Activated CD4-positive, alpha-beta T cell treated with anti-CD3 and anti-CD28 coated beads for 36 hours (primary cell): ENCODE measurements around the gene MKLN1. TPM values are rescaled to one million over a fixed set of nuclear protein-coding genes. Genes with fewer than 3 reads are reported as not detected.

Source experiments
- ATAC-seq: fragments of 200-7000 bp; cut with Tn5 transposase; one replicate; pipeline ENCODE4 v1.10.0; 2021; ENCODE audit warnings: mild to moderate bottlenecking, moderate library complexity
- CTCF ChIA-PET: fragments of 350-600 bp; sonication (Branson Sonifier 250); formaldehyde crosslinking; loops from one replicate; lab custom pipeline; 2021; ENCODE audit warnings: antibody characterized with exemption; lab: Charles Lee
- POLR2A ChIA-PET: fragments of 350-600 bp; sonication (Branson Sonifier 250); formaldehyde crosslinking; loops from one replicate; lab custom pipeline; 2021; ENCODE audit warnings: antibody characterized with exemption, inconsistent platforms; lab: Charles Lee
- DNase-seq: peaks from one replicate; pipeline ENCODE4 v3.0.0-alpha.2; 2020
- H3K27ac Mint-ChIP-seq: one replicate; pipeline ENCODE4 v1.8.0; 2021; ENCODE audit warnings: mixed read lengths
- H3K27me3 Mint-ChIP-seq: one replicate; pipeline ENCODE4 v1.8.0; 2021; ENCODE audit warnings: mixed read lengths
- H3K36me3 Mint-ChIP-seq: one replicate; pipeline ENCODE4 v1.8.0; 2021; ENCODE audit warnings: low read depth, mixed read lengths
- H3K4me1 Mint-ChIP-seq: one replicate; pipeline ENCODE4 v1.8.0; 2021; ENCODE audit warnings: mixed read lengths
- H3K4me3 Mint-ChIP-seq: one replicate; pipeline ENCODE4 v1.8.0; 2021; ENCODE audit warnings: mild to moderate bottlenecking, moderate library complexity, mixed read lengths
- H3K9me3 Mint-ChIP-seq: one replicate; pipeline ENCODE4 v1.8.0; 2021; ENCODE audit warnings: low read depth, mixed read lengths
- intact Hi-C, 2 experiments: fragments of 100-400 bp; cut with DNase I in 1 of 2; cut with micrococcal nuclease in 1 of 2; formaldehyde crosslinking; loops; one replicate each; pipeline versions ENCODE4 v1.14.2 to v1.15.1; 2022 to 2024; cut with DNase I, micrococcal nuclease
- total RNA-seq, 2 experiments: library from RNA; stranded (reverse); gene quantifications; one replicate each; pipeline ENCODE4 v1.2.3, GENCODE V29; 2021

Gene MKLN1
- total RNA-seq, 2 experiments from 2014 or later, result 40.1 to 42.9 TPM

GRCh38 chr7:131536361-131536849 is 208.7 kb downstream of the MKLN1 start:
- ATAC-seq (no peak), DNase-seq (no peak)
- Mint-ChIP-seq H3K27me3 (no peaks in the 10 kb centered on the region), H3K27ac (no peak overlapping the region), H3K36me3 (no peaks in the 10 kb centered on the region), H3K4me1 (no peaks in the 10 kb centered on the region), H3K4me3 (no peak overlapping the region), H3K9me3 (no peaks in the 10 kb centered on the region)
- ChIA-PET CTCF (interaction anchor here (1.1 to 1.5 kb wide), 2 partner anchors 14 to 22 kb away, joined by 4 to 6 read pairs; no protein-coding TSS in a partner anchor), POLR2A (no interaction called here)
- intact Hi-C loops, result no loop called here

DNA sequence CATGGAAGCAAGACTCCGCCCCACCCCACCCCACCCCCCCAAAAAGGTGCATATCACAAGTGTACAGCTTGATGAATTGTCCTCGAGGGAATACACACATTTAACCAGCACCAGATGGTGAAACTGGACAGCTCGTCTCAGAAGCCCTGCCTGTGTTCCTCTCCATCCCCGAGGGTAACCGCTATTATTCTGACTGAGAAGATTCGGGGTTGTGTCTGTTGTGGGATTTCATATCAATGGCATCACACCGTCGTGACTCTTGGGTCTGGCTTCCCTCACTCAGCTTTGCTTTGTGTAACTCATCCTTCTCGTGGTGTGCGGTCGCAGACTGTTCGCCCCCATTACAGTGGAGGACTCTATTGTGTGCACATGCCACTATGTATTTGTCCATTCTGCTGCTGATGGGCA is 209.9 kb downstream of the MKLN1 start:
- ATAC-seq (no peak), DNase-seq (no peak)
- Mint-ChIP-seq H3K36me3 (no peaks in the 10 kb centered on the region), H3K27me3 (no peaks in the 10 kb centered on the region), H3K4me3 (no peak overlapping the region), H3K9me3 (no peaks in the 10 kb centered on the region), H3K27ac (no peak overlapping the region), H3K4me1 (no peaks in the 10 kb centered on the region)
- POLR2A ChIA-PET, result interaction anchor here (0.6 kb wide), 1 partner anchor 17 kb away, joined by 5 read pairs; no protein-coding TSS in a partner anchor
- intact Hi-C loops, result no loop called here
- CTCF ChIA-PET, result interaction anchor here (0.7 kb wide), 1 partner anchor 14 kb away, joined by 3 read pairs; no protein-coding TSS in a partner anchor

GRCh38 chr7:131538071-131538812 is 210.6 kb downstream of the MKLN1 start:
- Mint-ChIP-seq H3K9me3 (no peaks in the 10 kb centered on the region), H3K27me3 (no peaks in the 10 kb centered on the region), H3K4me3 (no peak overlapping the region), H3K27ac (no peak overlapping the region), H3K36me3 (no peaks in the 10 kb centered on the region), H3K4me1 (no peaks in the 10 kb centered on the region)
- ChIA-PET CTCF (interaction anchor here (0.7 to 1.9 kb wide), 3 partner anchors 10 to 25 kb away, joined by 3 to 7 read pairs (median 3); no protein-coding TSS in a partner anchor), POLR2A (no interaction called here)
- intact Hi-C loops, result no loop called here
- no peak for ATAC-seq
- DNase-seq, result no peak

DNA sequence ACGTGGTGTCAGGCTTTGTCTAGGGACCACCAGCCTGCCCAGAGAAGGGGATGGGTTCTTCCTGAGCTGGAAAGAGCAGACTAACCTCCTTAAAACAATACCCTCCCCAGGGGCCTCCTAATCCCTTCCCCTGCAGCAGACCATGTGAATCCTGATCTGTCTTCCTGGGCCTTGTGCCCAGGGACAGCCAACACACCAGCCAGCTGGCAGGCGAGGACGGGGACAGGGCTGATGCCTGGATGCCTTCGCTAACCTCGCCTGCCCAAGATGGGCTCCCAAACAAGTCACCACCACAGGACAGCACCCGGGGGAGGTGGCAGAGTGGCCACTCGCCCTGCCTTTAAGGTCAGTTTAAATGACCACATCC is 211.1 kb downstream of the MKLN1 start:
- ChIA-PET CTCF (interaction anchor here (0.7 to 1.9 kb wide), 4 partner anchors 9 to 110 kb away, joined by 3 to 7 read pairs (median 4); no protein-coding TSS in a partner anchor), POLR2A (no interaction called here)
- Mint-ChIP-seq H3K9me3 (no peaks in the 10 kb centered on the region), H3K4me1 (no peaks in the 10 kb centered on the region), H3K4me3 (no peak overlapping the region), H3K36me3 (no peaks in the 10 kb centered on the region), H3K27me3 (no peaks in the 10 kb centered on the region), H3K27ac (no peak overlapping the region)
- ATAC-seq (no peak), DNase-seq (no peak)
- intact Hi-C loops, result no loop called here

DNA sequence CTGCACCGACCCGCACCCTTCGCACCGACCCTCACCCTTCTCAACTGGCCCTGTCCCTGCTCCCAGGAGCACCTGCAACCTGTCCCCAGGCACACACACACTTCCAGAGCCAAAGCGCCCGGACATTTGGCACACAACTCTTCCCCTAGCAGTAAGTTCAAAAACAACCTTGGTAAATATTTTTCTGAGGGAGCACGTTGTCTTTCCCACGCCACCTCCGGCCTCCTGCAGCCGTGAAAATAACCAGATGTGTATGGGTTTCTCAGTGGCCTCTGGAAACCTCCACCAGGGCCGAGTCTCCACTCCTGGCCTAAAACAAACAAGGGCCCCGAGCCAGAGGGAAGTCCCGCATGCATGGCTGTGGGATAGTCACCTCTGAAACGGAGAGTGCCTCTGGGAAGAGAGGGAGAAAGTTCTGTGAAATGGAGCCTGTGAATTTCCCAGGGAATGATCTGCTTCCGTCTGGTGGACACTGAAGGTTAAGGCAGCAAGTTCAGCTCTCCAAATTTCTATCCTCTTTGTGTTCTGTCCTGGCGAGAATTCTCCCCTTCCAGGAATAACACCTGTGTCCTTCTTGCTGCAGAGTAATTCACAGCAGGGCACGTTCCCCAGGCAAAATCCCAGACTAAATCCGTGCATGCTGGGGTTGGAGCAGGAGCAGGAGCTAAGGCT is 213.0 kb downstream of the MKLN1 start:
- no peaks in the 10 kb centered on the region for H3K9me3 Mint-ChIP-seq
- intact Hi-C loops, result loop anchor here in 1 of 2 experiments (10.0 kb wide), 1 partner anchor 114 kb away; no protein-coding TSS in a partner anchor
- no peaks in the 10 kb centered on the region for H3K4me1 Mint-ChIP-seq
- CTCF ChIA-PET, result interaction anchor here (0.6 to 0.7 kb wide), 2 partner anchors 79 to 148 kb away, joined by 3 read pairs; no protein-coding TSS in a partner anchor
- POLR2A ChIA-PET, result no interaction called here
- H3K27me3 Mint-ChIP-seq, result no peaks in the 10 kb centered on the region
- ATAC-seq (no peak), DNase-seq (no peak)
- H3K27ac Mint-ChIP-seq, result no peak overlapping the region
- no peak overlapping the region for H3K4me3 Mint-ChIP-seq
- no peaks in the 10 kb centered on the region for H3K36me3 Mint-ChIP-seq

DNA sequence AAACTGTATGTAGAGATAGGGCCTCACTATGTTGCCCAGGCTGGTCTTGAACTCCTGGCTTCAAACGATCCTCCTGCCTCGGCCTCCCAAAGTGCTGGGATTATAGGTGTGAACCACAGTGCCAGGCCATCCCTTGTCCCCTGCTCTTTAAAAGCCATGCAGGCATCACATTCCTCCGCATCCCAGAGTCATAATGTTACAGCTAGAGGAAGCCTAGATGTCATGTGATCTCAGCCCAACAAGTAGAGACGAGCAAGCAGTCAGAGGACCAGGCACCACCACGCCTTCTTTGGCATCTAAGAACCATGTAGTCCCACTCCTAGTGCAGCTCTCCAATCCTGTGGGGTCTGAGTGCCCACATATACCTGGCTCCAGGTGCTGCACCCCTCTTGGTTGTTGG is 215.6 kb downstream of the MKLN1 start:
- Mint-ChIP-seq H3K4me1 (no peaks in the 10 kb centered on the region), H3K4me3 (no peak overlapping the region), H3K27ac (no peak overlapping the region), H3K9me3 (no peaks in the 10 kb centered on the region), H3K27me3 (peaks cover 2% of the 10 kb centered on the region), H3K36me3 (no peaks in the 10 kb centered on the region)
- POLR2A ChIA-PET, result no interaction called here
- ATAC-seq (no peak), DNase-seq (no peak)
- intact Hi-C loops, result loop anchor here in 1 of 2 experiments (10.0 kb wide), 1 partner anchor 112 kb away; no protein-coding TSS in a partner anchor
- CTCF ChIA-PET, result interaction anchor here (0.6 to 1.0 kb wide), 2 partner anchors 8 to 85 kb away, joined by 3 read pairs; no protein-coding TSS in a partner anchor

DNA sequence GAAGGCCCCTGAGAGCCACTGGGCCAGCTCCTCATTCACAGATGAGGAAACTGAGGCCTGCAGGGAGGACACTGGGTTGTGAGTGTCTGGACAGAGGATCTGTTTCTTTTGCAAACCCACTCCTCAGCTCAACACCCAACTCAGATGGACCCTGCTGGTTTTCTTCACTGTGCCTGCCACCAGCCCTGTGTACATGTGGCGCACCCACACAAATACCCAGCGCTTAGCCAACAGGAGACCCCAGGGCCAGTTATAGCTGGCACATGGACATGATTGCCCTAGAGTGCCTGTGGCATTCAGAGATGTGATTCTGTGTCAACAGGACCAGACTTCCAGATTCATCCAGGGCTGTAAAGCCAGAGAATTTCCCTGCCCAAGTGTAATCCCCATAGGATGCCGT is 216.3 kb downstream of the MKLN1 start:
- H3K4me3 Mint-ChIP-seq, result no peak overlapping the region
- ATAC-seq, result no peak
- peaks cover 4% of the 10 kb centered on the region for H3K27me3 Mint-ChIP-seq
- no peaks in the 10 kb centered on the region for H3K4me1 Mint-ChIP-seq
- intact Hi-C loops, result loop anchor here in 1 of 2 experiments (10.0 kb wide), 1 partner anchor 111 kb away; no protein-coding TSS in a partner anchor
- no peak for DNase-seq
- H3K9me3 Mint-ChIP-seq, result no peaks in the 10 kb centered on the region
- POLR2A ChIA-PET, result no interaction called here
- H3K36me3 Mint-ChIP-seq, result no peaks in the 10 kb centered on the region
- H3K27ac Mint-ChIP-seq, result no peak overlapping the region
- CTCF ChIA-PET, result interaction anchor here (0.6 to 1.0 kb wide), 2 partner anchors 8 to 86 kb away, joined by 3 read pairs; no protein-coding TSS in a partner anchor

GRCh38 chr7:131544449-131545301 is 217.0 kb downstream of the MKLN1 start:
- Mint-ChIP-seq H3K27me3 (peaks cover 4% of the 10 kb centered on the region), H3K27ac (no peak overlapping the region), H3K4me3 (no peak overlapping the region), H3K9me3 (no peaks in the 10 kb centered on the region), H3K4me1 (no peaks in the 10 kb centered on the region), H3K36me3 (no peaks in the 10 kb centered on the region)
- peak; percentile 16 for DNase-seq
- no peak for ATAC-seq
- POLR2A ChIA-PET, result no interaction called here
- intact Hi-C loops, result loop anchor here in 1 of 2 experiments (10.0 kb wide), 1 partner anchor 110 kb away; no protein-coding TSS in a partner anchor
- CTCF ChIA-PET, result interaction anchor here (0.5 to 1.5 kb wide), 5 partner anchors 23 to 277 kb away, joined by 3 to 6 read pairs (median 3); no protein-coding TSS in a partner anchor

GRCh38 chr7:131546126-131546525 is 218.4 kb downstream of the MKLN1 start:
- Mint-ChIP-seq H3K27me3 (peaks cover 4% of the 10 kb centered on the region), H3K9me3 (no peaks in the 10 kb centered on the region), H3K4me3 (no peak overlapping the region), H3K36me3 (no peaks in the 10 kb centered on the region), H3K4me1 (no peaks in the 10 kb centered on the region), H3K27ac (no peak overlapping the region)
- intact Hi-C loops, result loop anchor here (1.0 to 10.0 kb wide), 2 partner anchors 108 to 109 kb away; no protein-coding TSS in a partner anchor
- DNase-seq, result no peak
- CTCF ChIA-PET, result interaction anchor here (0.6 to 1.7 kb wide), 5 partner anchors 11 to 109 kb away, joined by 3 to 6 read pairs (median 5); no protein-coding TSS in a partner anchor
- POLR2A ChIA-PET, result interaction anchor here (0.6 kb wide), 1 partner anchor 533 kb away, joined by 3 read pairs; no protein-coding TSS in a partner anchor
- ATAC-seq, result no peak
